Activated naive CD8-positive, alpha-beta T cell (primary cell): ENCODE data around the gene ITGA1.

ENCODE experiments used
- H3K27ac Mint-ChIP-seq: one replicate; pipeline ENCODE4 v1.8.0; 2021; ENCODE audit warnings: mixed read lengths
- H3K27me3 Mint-ChIP-seq: one replicate; pipeline ENCODE4 v1.8.0; 2021; ENCODE audit warnings: mixed read lengths
- H3K36me3 Mint-ChIP-seq: one replicate; pipeline ENCODE4 v1.8.0; 2021; ENCODE audit warnings: mixed read lengths
- H3K4me1 Mint-ChIP-seq: one replicate; pipeline ENCODE4 v1.8.0; 2021; ENCODE audit warnings: low read depth, mixed read lengths
- H3K4me3 Mint-ChIP-seq: one replicate; pipeline ENCODE4 v1.8.0; 2021; ENCODE audit warnings: mild to moderate bottlenecking, mixed read lengths
- H3K9me3 Mint-ChIP-seq: one replicate; pipeline ENCODE4 v1.8.0; 2021; ENCODE audit warnings: low read depth, mixed read lengths

The ITGA1 gene

GRCh38 chr5:52993367-52993766 is 205.7 kb downstream of the ITGA1 start:
- Mint-ChIP-seq H3K36me3 (no peaks in the 10 kb centered on the region), H3K27ac (no peak overlapping the region), H3K27me3 (peaks cover 4% of the 10 kb centered on the region), H3K4me3 (no peak overlapping the region), H3K4me1 (peaks cover 7% of the 10 kb centered on the region), H3K9me3 (no peaks in the 10 kb centered on the region)

DNA sequence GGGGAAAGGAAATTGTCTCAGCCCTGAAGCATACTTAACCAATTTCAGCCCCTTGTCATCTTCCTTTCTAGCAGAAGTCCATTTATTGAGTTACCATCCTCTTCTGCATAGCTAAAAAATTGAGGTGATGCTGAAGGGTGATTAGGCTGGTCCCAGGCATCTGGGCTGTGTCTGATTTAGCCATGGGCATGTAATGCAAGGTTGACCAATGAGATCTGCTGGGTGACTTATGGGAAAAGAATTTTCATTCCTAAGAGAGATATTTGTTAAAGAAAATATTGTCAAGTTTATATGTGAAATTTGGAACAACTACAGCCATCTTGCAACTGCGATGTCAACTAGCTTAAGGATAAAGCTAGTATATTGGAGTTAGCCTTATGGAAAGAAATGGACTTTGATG is 206.6 kb downstream of the ITGA1 start:
- H3K9me3 Mint-ChIP-seq, result no peaks in the 10 kb centered on the region
- H3K27me3 Mint-ChIP-seq, result peaks cover 2% of the 10 kb centered on the region
- H3K4me3 Mint-ChIP-seq, result no peak overlapping the region
- peaks cover 4% of the 10 kb centered on the region for H3K4me1 Mint-ChIP-seq
- no peaks in the 10 kb centered on the region for H3K36me3 Mint-ChIP-seq
- H3K27ac Mint-ChIP-seq, result no peak overlapping the region

- H3K4me3 Mint-ChIP-seq, result no peak overlapping the region
- H3K9me3 Mint-ChIP-seq, result no peaks in the 10 kb centered on the region
- no peaks in the 10 kb centered on the region for H3K36me3 Mint-ChIP-seq
- peaks cover 2% of the 10 kb centered on the region for H3K4me1 Mint-ChIP-seq
- no peak overlapping the region for H3K27ac Mint-ChIP-seq
- H3K27me3 Mint-ChIP-seq, result peaks cover 2% of the 10 kb centered on the region
Measured at GRCh38 chr5:52995095-52995494, 207.4 kb downstream of the ITGA1 start.

DNA sequence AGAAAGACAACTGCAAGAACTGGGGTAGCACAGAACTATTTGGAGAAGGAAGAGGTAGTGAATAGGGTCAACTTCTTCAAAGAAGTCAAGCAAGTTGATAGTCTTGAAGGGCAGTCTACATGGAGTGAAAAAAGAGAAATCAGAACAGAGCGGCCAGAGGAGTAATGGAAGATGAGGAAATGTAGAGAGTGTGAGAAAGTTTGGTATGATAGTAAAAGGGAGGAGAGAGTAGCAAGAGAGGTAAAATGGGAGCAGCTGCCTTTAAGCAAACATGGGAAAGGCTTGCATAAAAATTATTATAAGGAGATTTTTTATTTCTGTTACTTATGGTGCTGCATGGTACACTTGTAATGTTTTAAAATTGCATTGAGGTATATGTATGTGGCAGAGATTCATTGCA is 208.2 kb downstream of the ITGA1 start:
- Mint-ChIP-seq H3K27ac (no peak overlapping the region), H3K4me3 (no peak overlapping the region), H3K4me1 (no peaks in the 10 kb centered on the region), H3K36me3 (no peaks in the 10 kb centered on the region), H3K27me3 (peaks cover 2% of the 10 kb centered on the region), H3K9me3 (no peaks in the 10 kb centered on the region)

GRCh38 chr5:52996979-52997378 is 209.3 kb downstream of the ITGA1 start:
- Mint-ChIP-seq H3K4me1 (no peaks in the 10 kb centered on the region), H3K27ac (no peak overlapping the region), H3K4me3 (no peak overlapping the region), H3K36me3 (no peaks in the 10 kb centered on the region), H3K27me3 (peaks cover 2% of the 10 kb centered on the region), H3K9me3 (no peaks in the 10 kb centered on the region)

GRCh38 chr5:52997424-52997823 is 209.7 kb downstream of the ITGA1 start:
- Mint-ChIP-seq H3K4me3 (no peak overlapping the region), H3K4me1 (no peaks in the 10 kb centered on the region), H3K36me3 (no peaks in the 10 kb centered on the region), H3K27ac (no peak overlapping the region), H3K27me3 (peaks cover 1% of the 10 kb centered on the region), H3K9me3 (no peaks in the 10 kb centered on the region)

- Mint-ChIP-seq H3K27ac (no peak overlapping the region), H3K36me3 (peaks cover 2% of the 10 kb centered on the region)
Measured at GRCh38 chr5:52998552-52999313, 211.0 kb downstream of the ITGA1 start.

DNA sequence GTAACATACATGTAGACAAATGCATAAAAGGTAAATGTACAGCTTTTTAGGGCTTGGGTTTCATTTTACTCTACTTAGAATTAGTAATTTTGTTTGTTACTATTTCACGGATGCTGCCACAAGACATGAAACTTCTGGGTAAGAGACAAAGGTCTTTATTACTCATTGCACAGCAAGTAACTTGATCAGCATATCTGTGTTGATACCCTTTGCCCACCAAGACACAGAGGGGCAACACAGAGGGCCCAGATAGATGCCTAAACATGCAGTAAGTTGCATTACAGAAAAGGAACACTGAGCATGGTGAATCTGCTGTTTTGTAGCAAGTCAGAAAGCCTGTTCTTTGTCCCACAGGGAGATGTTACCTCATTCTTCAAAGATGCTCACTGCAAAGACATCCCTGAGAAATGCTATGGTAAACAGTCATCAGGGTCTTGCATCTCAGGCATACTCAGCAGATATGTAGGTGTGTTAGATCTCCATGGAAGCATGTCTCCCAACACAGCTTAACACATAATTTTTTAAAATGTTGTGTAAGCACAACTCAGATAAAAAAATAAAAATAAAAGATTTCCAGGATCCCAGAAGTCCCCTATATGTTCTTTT is 211.7 kb downstream of the ITGA1 start:
- no peaks in the 10 kb centered on the region for H3K27me3 Mint-ChIP-seq
- H3K27ac Mint-ChIP-seq, result no peak overlapping the region
- H3K9me3 Mint-ChIP-seq, result no peaks in the 10 kb centered on the region
- H3K36me3 Mint-ChIP-seq, result peaks cover 2% of the 10 kb centered on the region
- peaks cover 5% of the 10 kb centered on the region for H3K4me1 Mint-ChIP-seq
- H3K4me3 Mint-ChIP-seq, result no peak overlapping the region

More at GRCh38 chr5:52998552-52999313, 211.0 kb downstream of the ITGA1 start:
- Mint-ChIP-seq H3K4me1 (no peaks in the 10 kb centered on the region), H3K4me3 (no peak overlapping the region), H3K9me3 (no peaks in the 10 kb centered on the region), H3K27me3 (no peaks in the 10 kb centered on the region)

DNA sequence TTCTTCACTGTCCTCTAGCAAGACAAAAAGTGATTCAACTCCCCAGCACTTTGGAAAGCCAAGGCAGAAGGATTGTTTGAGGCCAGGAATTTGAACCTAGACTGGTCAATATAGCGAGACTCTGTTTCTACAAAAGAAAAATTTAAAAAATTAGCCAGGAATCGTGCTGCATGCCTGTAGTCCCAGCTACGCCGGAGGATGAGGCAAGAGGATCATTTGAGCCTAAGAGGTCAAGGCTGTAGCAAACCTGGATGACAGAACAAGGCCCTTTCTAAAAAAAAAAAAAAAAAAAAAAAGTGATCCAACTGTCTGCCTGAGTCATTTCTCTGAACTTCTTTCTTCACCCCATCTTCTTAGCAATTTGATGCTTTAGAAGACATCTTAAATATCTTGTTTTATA is 213.8 kb downstream of the ITGA1 start:
- Mint-ChIP-seq H3K4me1 (peaks cover 18% of the 10 kb centered on the region), H3K4me3 (no peak overlapping the region), H3K36me3 (peaks cover 2% of the 10 kb centered on the region), H3K27ac (no peak overlapping the region), H3K9me3 (no peaks in the 10 kb centered on the region), H3K27me3 (no peaks in the 10 kb centered on the region)

DNA sequence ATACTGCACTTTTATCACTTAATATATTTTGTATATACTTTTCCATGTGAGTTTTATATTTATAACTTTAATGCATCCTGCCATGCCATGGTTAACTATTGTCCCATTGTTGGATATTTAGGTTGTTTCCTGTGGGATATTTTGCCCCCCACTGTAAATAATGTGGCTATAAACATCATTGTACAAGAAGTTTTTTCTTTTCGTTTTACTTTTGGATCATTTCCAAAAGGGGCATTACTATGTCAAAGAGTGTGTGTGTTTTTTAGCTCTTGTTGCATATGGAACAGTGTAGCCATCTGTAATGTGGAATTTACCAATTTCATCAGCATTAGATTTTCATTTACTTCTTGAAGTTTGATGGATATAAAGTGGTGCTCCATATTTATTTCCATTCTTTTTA is 214.8 kb downstream of the ITGA1 start:
- no peaks in the 10 kb centered on the region for H3K9me3 Mint-ChIP-seq
- no peak overlapping the region for H3K27ac Mint-ChIP-seq
- peaks cover 2% of the 10 kb centered on the region for H3K36me3 Mint-ChIP-seq
- peaks cover 27% of the 10 kb centered on the region for H3K4me1 Mint-ChIP-seq
- no peaks in the 10 kb centered on the region for H3K27me3 Mint-ChIP-seq
- H3K4me3 Mint-ChIP-seq, result no peak overlapping the region

DNA sequence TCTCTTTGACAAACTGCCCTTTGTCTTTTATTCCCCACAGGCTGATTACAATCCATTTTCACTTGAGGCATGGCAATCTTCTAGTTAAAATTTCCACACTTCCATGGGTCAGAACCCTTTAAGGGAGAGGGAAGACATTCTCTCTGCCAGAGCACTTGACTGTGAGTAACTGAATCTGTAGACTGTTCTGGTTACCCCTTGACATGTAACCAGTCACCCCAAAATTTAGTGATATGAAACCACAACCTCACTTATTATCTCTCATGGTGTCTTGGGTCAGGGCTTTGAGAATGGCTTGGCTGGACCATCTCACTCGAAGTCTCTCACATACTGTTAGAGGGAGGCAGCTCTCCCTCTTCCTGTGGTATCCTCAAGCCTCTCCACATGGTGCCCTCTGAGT is 215.4 kb downstream of the ITGA1 start:
- Mint-ChIP-seq H3K36me3 (peaks cover 2% of the 10 kb centered on the region), H3K4me3 (no peak overlapping the region), H3K9me3 (no peaks in the 10 kb centered on the region), H3K27me3 (no peaks in the 10 kb centered on the region), H3K27ac (no peak overlapping the region), H3K4me1 (peaks cover 33% of the 10 kb centered on the region)

- peaks cover 50% of the 10 kb centered on the region for H3K4me1 Mint-ChIP-seq
- no peak overlapping the region for H3K4me3 Mint-ChIP-seq
Measured at GRCh38 chr5:53006911-53007890, 219.5 kb downstream of the ITGA1 start.

GRCh38 chr5:53008751-53009150 is 221.0 kb downstream of the ITGA1 start:
- H3K4me3 Mint-ChIP-seq, result no peak overlapping the region
- no peaks in the 10 kb centered on the region for H3K9me3 Mint-ChIP-seq
- no peaks in the 10 kb centered on the region for H3K27me3 Mint-ChIP-seq
- peaks cover 50% of the 10 kb centered on the region for H3K4me1 Mint-ChIP-seq
- H3K27ac Mint-ChIP-seq, result peak overlapping the region; percentile 76
- H3K36me3 Mint-ChIP-seq, result no peaks in the 10 kb centered on the region

More at GRCh38 chr5:53006911-53007890, 219.5 kb downstream of the ITGA1 start:
- peak overlapping the region; percentile 2 for H3K27ac Mint-ChIP-seq
- H3K27me3 Mint-ChIP-seq, result no peaks in the 10 kb centered on the region
- H3K36me3 Mint-ChIP-seq, result peaks cover 2% of the 10 kb centered on the region
- H3K9me3 Mint-ChIP-seq, result no peaks in the 10 kb centered on the region
